ENCODE data around the gene ESPL1. TPM values are rescaled to one million over a fixed set of nuclear protein-coding genes. Genes with fewer than 3 reads are reported as not detected.

The ESPL1 gene
- total and polyA plus RNA-seq, 2 of the 13 experiments (the other 11 are each of a cell fraction or from before 2014, with no cell fraction given) = 5.8 to 11.5 TPM

- Histone ChIP-seq H3K9ac (ENCODE audit: insufficient read depth, low read depth, low read length) (no peak overlapping the region), H3K4me1 (ENCODE audit: insufficient read depth, low read length) (peaks cover 46% of the 10 kb centered on the region), H2AFZ (ENCODE audit: low read length) (no peak overlapping the region), H3K9me3 (ENCODE audit: low read length) (no peaks in the 10 kb centered on the region), H3K4me3 (replicated peaks in 1 of 3; ENCODE audit: insufficient read depth in 1 of 3, low read depth in 2 of 3, low read length in 3 of 3) (no peak overlapping the region), H4K20me1 (ENCODE audit: insufficient read depth, low read length) (no peaks in the 10 kb centered on the region), H3K4me2 (ENCODE audit: low read depth, low read length) (no peak overlapping the region), H3K79me2 (ENCODE audit: insufficient read depth, low read length) (no peaks in the 10 kb centered on the region), H3K36me3 (replicated peaks in 1 of 2; ENCODE audit: control insufficient read depth in 1 of 2, insufficient read depth in 2 of 2, low read length in 2 of 2) (no peaks in the 10 kb centered on the region), H3K27me3 (ENCODE audit: control insufficient read depth in 1 of 2, insufficient read depth in 2 of 2, low read length in 2 of 2) (peaks cover 10 to 52% of the 10 kb centered on the region in 2 experiments), H3K27ac (ENCODE audit: extremely low read length, insufficient read depth, low read length) (no peak overlapping the region)
- FAIRE-seq (no peak), ATAC-seq (no peak), DNase-seq (ENCODE audit: low spot score) (no peak)
- WGBS (ENCODE audit: low lambda C conversion rate) = 50% methylated on average over 2 of the region's 2 CpGs
- intact Hi-C loops (cut with micrococcal nuclease; ENCODE audit: unreplicated experiment) (no loop called here), in situ Hi-C loops (cut with HindIII; ENCODE audit: extremely low pct_ligation_motif_present, low pct_unique_long_range_greater_than_20kb) (no loop called here)
- CTCF ChIA-PET (ENCODE audit: low intra/inter-chr PET ratio, low total read pairs) = no interaction called here
- TF ChIP-seq ELF1 (CRISPR knock-in tag; IDR thresholded peaks at IDR 0.05) = no peak
- TF ChIP-seq ZSCAN29 (CRISPR knock-in tag; conservative IDR thresholded peaks at IDR 0.05) = no peak
- POLR2A ChIA-PET = interaction anchor here (2.5 kb wide), 1 partner anchor 9 kb away, joined by 7 read pairs; no protein-coding TSS in a partner anchor
- no TSS peak for BruUV-seq (replicated peaks)
Observed at GRCh38 chr12:53229454-53229853, 38.6 kb upstream of the ESPL1 start.

- no peak for ATAC-seq
- no peak for DNase-seq (ENCODE audit: low spot score)
- in situ Hi-C loops (cut with HindIII; ENCODE audit: extremely low pct_ligation_motif_present, low pct_unique_long_range_greater_than_20kb) = no loop called here
- peaks cover 10 to 52% of the 10 kb centered on the region in 2 experiments for H3K27me3 ChIP-seq (ENCODE audit: control insufficient read depth in 1 of 2, insufficient read depth in 2 of 2, low read length in 2 of 2)
- H3K27ac ChIP-seq (ENCODE audit: extremely low read length, insufficient read depth, low read length) = no peak overlapping the region
- ChIA-PET CTCF (ENCODE audit: low intra/inter-chr PET ratio, low total read pairs) (no interaction called here), POLR2A (interaction anchor here (2.5 kb wide), 1 partner anchor 10 kb away, joined by 7 read pairs; no protein-coding TSS in a partner anchor)
- H4K20me1 ChIP-seq (ENCODE audit: insufficient read depth, low read length) = no peaks in the 10 kb centered on the region
- H3K9ac ChIP-seq (ENCODE audit: insufficient read depth, low read depth, low read length) = no peak overlapping the region
- no peak overlapping the region for H2AFZ ChIP-seq (ENCODE audit: low read length)
- H3K4me3 ChIP-seq (replicated peaks in 1 of 3; ENCODE audit: insufficient read depth in 1 of 3, low read depth in 2 of 3, low read length in 3 of 3) = no peak overlapping the region
- no peaks in the 10 kb centered on the region for H3K79me2 ChIP-seq (ENCODE audit: insufficient read depth, low read length)
- BruUV-seq (replicated peaks) = no TSS peak
- FAIRE-seq = no peak
- 19% methylated on average over 8 of the region's 10 CpGs for WGBS (ENCODE audit: low lambda C conversion rate)
- intact Hi-C loops (cut with micrococcal nuclease; ENCODE audit: unreplicated experiment) = no loop called here
- H3K9me3 ChIP-seq (ENCODE audit: low read length) = no peaks in the 10 kb centered on the region
- TF ChIP-seq HNRNPL (IDR thresholded peaks at IDR 0.05; ENCODE audit: low read depth, low read length) (peak; percentile 98), FOXP4 (CRISPR knock-in tag; IDR thresholded peaks at IDR 0.05) (no peak), RFXANK (CRISPR knock-in tag; IDR thresholded peaks at IDR 0.05) (no peak), ZNF772 (CRISPR knock-in tag; IDR thresholded peaks at IDR 0.05) (no peak)
- H3K4me2 ChIP-seq (ENCODE audit: low read depth, low read length) = no peak overlapping the region
- peaks cover 41% of the 10 kb centered on the region for H3K4me1 ChIP-seq (ENCODE audit: insufficient read depth, low read length)
- no peaks in the 10 kb centered on the region for H3K36me3 ChIP-seq (replicated peaks in 1 of 2; ENCODE audit: control insufficient read depth in 1 of 2, insufficient read depth in 2 of 2, low read length in 2 of 2)
Observed at GRCh38 chr12:53230108-53230845, 37.8 kb upstream of the ESPL1 start.

Measured in HepG2 (cell line).